Stromal cell of bone marrow (primary cell): Measurements from ENCODE around the gene ZNF451.
"Not testable (repeated sequence)": the region's sequence is repeated elsewhere in the genome, so short reads cannot be mapped to it uniquely, and the experiment has no call there.

ENCODE experiments used
- DNase-seq: peaks from one replicate; pipeline ENCODE4 v3.0.0-alpha.2; 2012; ENCODE audit warnings: low read depth

ZNF451 gene

DNA sequence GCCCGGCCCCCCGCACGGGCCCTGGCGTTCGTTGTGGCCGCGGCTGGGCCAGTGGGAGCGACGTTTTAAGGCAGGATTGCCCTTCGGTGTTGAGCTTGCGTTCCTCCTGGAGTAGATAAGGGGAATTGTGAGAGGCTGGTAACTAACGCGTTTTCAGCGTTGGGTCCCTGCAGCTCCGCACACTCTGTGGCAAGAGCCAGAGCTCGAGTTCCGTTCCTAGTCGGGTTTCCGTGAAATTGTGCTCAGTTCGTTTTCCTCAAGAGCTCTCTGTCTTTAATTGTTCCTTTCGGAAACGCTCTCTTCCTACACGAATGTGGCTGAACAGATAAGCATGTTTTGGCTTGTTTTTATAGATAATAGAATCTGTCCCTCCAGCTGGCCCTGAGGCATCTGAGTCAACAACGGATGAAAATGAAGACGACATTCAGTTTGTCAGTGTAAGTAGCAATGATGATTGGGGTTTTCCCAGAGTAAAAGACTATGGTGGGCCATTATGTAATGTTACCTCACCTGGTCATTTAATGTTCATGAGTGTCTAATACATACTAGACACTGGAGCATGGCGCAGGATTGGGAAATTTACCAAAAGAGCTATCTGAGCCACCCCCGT lies 575 bp downstream of the ZNF451 start:
- DNase-seq: not testable (repeated sequence)

GRCh38 chr6:57091375-57091774 lies 1.4 kb downstream of the ZNF451 start:
- not testable (repeated sequence) for DNase-seq

- no peak for DNase-seq
Observed at GRCh38 chr6:57094689-57095088, 4.7 kb downstream of the ZNF451 start.

- DNase-seq: no peak
Observed at GRCh38 chr6:57097596-57097995, 7.6 kb downstream of the ZNF451 start.

DNA sequence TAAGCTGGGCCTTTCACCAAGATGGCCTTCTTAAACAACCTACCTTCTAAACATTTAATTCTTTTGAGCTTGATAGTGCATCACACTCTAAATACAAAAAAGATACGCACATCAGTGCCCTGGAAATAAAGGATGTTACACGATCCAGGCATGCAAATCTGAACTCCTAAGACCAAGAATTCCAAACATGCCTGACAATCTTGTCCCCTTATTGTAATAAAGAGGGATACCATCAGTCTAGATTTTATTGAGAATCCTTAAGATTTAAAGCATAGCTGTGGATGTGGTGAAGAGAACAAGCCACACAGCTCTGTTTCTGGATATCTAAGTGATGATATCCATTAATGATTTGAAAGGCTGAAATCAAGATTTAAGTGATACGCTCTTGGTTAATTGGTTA lies 13.0 kb downstream of the ZNF451 start:
- no peak for DNase-seq

DNA sequence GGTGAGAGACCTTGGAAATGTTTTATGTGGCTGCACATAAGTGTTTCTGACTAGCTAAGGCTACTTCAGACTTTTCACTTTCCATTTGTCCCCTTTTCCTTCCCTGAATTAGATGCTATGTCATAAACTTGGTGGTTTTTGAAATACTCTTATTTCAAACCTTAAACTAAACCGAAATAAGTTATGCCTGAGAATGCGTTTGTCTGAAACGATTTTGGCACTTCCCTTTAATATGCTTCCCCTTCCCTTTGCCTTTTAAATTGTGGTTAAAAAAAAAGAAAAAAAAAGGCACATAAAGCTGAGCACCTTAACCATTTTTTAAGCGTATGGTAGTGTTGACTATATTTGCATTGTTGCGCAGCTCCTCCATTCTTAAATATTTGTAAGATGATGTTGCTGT lies 14.3 kb downstream of the ZNF451 start:
- no peak for DNase-seq

DNA sequence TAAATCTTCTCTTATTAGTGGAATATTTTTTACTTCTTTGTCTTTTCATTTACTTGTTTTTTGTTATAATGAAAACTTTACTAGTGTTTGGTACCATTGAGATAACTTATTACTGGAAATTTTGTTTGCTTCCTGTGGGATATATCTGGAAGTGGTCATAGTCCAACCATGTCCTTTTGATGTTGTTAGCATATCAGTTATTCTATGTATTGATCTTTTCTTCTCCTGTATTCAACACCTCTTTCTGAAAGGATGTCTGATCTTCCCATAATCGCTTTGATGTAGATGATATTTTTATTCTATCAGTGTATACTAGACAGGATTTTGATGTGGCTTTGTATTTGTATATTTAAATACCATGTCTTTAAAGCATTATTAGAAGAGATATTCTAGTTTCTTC lies 17.0 kb downstream of the ZNF451 start:
- DNase-seq: no peak

DNA sequence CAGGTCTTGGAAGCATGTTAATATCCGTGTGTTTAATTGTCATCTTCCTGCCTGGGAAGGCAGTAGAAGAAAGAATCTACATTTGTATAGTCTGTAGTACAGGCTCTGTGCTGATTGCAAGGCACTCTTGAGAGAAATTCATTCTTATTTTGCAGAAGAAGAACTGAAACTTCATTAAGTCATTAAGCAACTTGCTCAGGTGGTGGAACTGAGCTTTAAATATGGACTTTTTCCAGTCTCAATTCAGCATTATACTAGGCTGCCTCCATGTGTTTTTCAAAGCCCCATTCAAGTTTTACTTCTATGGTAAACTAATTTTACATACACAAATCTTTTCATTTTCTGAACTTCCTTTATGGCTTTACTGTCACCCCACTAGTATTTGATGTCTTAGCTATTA lies 18.7 kb downstream of the ZNF451 start:
- DNase-seq: no peak

GRCh38 chr6:57109880-57110279 lies 19.9 kb downstream of the ZNF451 start:
- DNase-seq: no peak

DNA sequence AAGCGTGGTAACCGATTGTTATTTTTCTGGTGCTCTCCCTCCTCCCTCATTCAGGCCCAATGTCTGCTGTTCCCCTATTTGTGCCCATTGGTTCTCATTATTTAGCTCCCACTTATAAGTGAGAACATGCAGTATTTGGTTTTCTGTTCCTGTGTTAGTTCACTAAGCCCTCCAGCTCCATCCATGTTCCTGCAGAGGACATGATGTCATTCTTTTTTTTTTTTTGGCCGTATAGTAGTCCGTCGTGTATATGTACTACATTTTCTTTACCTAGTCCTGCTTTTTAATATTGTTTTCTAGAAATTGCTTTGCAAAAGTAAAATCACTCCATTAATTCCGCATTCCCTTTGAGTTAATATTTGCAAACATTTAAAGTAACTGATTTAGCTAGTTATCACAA lies 23.1 kb downstream of the ZNF451 start:
- no peak for DNase-seq

DNA sequence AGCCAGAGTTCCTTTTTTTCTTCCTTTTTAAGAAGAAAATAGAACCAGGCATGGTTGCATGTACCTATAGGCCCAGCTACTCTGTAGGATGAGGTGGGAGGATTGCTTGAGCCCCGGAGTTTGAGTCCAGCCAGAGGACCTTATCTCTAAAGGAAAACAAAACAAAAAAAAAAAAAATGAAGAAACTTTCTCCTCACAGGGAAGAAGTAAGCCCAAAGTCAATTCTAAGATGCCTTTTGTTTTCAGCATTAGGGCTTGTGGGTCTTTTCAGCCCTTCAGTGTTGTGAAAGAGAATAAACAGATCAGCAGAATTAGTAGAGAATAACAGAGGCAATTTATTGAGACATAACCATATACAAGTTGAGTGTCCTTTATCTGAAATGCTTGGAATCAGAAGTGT lies 26.8 kb downstream of the ZNF451 start:
- DNase-seq: no peak

DNA sequence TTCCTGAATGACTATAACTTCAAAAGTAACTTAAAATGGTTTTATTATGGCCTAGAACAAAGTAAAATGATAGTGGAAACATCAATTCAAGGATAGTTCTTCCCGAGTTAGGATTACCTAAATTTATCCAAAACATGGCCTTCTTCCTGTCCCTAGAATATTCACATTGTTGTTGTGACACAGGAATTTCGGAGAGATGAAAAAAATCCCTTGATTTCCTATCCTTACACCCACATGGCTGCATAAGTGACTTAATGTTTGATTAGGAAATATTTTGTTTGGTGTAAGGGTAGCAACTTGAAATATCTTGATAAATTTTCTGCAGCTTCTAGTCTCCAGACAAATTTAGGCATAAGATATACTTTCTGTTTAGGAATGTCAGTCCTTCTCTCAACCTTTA lies 27.8 kb downstream of the ZNF451 start:
- DNase-seq: no peak

GRCh38 chr6:57123111-57123510 lies 33.1 kb downstream of the ZNF451 start:
- DNase-seq: no peak

- no peak for DNase-seq
Observed at GRCh38 chr6:57127763-57128162, 37.8 kb downstream of the ZNF451 start.

DNA sequence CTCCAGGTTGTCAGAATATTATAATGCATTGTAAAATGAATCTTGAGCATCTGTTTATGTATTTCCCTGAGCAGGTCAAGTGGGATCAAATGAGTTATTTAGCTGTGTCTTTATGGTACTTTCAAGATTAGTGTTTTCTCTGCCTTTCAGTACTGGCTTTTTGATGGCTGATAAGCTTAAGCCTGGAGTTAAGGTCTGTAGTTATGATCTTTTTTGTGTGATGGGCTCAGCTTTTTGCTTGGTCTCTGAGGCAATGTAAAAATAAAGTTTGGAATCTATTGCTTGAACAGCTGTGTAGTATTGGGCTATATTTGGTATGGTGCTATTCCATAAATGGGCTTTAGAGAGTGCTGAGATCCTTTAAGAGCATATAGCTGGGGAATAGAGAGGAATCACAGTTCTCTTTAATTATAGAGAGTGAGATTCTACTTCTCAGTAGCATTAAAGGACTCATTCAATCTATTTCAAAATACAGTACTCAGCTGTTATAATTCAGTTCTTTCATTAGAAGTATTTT lies 40.7 kb downstream of the ZNF451 start:
- no peak for DNase-seq

DNA sequence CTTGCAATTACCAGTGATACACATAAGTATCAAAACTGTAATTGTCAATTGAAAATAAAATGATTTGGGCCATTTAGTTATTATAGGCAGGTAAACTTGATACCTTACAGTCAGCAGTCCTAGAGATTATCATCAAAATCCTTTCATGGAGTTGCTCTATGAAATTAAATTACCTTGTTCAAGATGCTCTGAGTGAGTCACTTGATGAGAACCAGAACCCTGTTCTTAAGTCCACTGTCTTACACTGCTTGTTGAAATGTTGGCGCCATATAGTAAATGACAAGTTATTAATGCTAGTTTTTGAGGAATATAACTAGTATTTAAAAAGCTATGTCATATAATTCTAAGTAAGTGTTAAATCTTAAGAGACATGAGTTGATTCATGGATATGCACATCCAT lies 45.0 kb downstream of the ZNF451 start:
- DNase-seq: no peak

- peak; percentile 19 for DNase-seq
Observed at GRCh38 chr6:57135885-57136284, 45.9 kb downstream of the ZNF451 start.

- DNase-seq: no peak
Observed at GRCh38 chr6:57137350-57137749, 47.4 kb downstream of the ZNF451 start.

DNA sequence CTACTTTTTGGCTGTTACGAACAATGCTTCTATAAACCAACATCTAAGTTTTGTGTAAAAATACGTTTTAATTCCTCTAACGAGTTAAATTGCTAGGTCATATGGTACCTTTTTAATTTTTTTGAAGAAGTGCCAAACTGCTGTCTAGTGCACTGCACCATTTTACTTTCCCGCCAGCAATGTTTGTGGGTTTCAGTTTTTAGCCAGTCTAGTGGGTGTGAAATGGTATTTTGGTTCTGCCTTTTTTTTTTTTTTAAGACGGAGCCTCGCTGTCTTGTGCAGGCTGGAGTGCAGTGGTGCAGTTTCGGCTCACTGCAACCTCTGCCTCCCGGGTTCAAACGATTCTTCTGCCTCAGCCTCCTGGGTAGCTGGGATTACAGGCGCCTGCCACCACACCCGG lies 48.0 kb downstream of the ZNF451 start:
- no peak for DNase-seq

DNA sequence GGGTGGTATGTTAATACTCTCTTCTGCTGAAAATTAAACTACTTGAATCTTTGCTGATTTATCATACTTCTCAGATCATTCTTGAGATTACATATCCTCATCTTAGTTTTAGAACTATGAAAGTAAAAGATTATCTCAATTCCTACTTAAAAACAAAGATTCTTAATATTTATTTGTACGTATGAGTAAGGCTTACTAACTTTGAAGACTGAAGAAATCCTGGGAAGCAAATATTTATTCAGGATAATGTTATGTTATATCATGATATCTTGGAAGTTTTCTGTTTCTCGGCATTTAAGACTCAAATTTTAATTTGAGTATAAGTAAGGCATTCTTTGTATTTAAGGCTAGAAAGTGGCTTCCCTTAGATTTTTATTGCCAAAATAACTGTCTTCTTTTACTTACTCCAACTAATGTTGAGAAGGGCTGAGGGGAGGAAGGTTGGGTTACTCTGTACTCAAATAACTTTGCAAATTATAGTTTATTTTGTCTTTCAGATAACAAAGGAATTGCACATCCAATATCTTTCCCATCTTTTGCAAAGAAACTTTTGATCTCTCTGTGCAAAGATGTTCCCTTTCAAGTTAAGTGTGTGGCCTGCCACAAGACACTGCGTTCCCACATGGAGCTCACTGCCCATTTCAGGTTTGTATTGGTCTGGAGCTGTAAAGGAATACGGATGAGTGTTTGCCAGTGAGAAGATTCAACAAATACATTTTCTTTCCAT lies 51.6 kb downstream of the ZNF451 start:
- DNase-seq: no peak

DNA sequence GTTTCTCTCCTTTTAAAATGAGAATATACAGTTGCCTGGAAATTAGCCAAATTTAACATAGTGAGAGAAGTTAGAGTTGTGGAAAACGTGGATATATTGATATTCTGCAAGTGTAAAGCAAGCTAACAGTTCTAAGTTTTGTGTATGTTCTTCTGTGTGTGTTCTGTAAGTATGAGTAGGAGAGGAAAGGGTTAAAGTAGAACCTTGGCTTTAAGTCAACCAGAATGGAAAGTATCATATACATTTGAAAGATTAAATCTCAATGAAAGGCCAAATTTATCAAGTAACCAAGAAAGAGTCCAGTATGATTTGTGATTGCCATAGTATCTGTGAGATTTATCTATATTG lies 52.2 kb downstream of the ZNF451 start:
- DNase-seq: no peak

GRCh38 chr6:57143690-57144089 lies 53.7 kb downstream of the ZNF451 start:
- DNase-seq: no peak

DNA sequence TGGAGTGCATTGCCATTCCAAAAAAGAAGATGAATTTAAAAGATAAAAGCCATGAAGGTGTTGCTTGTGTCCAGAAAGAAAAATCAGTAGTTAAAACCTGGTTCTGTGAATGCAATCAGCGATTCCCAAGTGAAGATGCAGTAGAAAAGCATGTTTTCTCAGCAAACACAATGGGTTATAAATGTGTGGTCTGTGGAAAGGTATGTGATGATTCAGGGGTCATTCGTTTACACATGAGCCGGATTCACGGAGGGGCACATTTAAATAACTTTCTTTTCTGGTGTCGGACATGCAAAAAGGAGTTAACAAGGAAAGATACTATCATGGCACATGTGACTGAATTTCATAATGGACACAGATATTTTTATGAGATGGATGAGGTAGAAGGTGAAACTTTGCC lies 57.4 kb downstream of the ZNF451 start:
- DNase-seq: no peak
